D721Med (cell line): ENCODE data around the gene SCAMP5.

Experiments
- DNase-seq: peaks from one replicate; pipeline ENCODE4 v3.0.0; 2011; ENCODE audit warnings: low spot score; ENCODE audit not compliant: insufficient read length
- FAIRE-seq: peaks from 2 replicates; lab custom pipeline; 2011; peaks lifted over from hg19 to GRCh38; lab: Jason Lieb, UNC
- CTCF ChIP-seq: IDR thresholded peaks from 2 replicates; pipeline ENCODE4 v1.5.1; 2012; ENCODE audit warnings: mild to moderate bottlenecking, control low read depth; ENCODE audit not compliant: insufficient read depth; ENCODE audit errors: missing control alignments

Gene SCAMP5

GRCh38 chr15:75059607-75060006 is 64.2 kb downstream of the SCAMP5 start:
- DNase-seq (no peak), FAIRE-seq (no peak)
- TF ChIP-seq CTCF: no peak

- DNase-seq (no peak), FAIRE-seq (no peak)
- TF ChIP-seq CTCF: no peak
Observed at GRCh38 chr15:75061272-75061671, 65.9 kb downstream of the SCAMP5 start.

GRCh38 chr15:75062706-75063105 is 67.3 kb downstream of the SCAMP5 start:
- DNase-seq: no peak
- TF ChIP-seq CTCF: no peak
- FAIRE-seq: no peak

GRCh38 chr15:75063338-75063737 is 68.0 kb downstream of the SCAMP5 start:
- no peak for TF ChIP-seq CTCF
- DNase-seq (no peak), FAIRE-seq (no peak)

- no peak for TF ChIP-seq CTCF
- no peak for DNase-seq
- no peak for FAIRE-seq
Observed at GRCh38 chr15:75063889-75064288, 68.5 kb downstream of the SCAMP5 start.

GRCh38 chr15:75064846-75065245 is 69.5 kb downstream of the SCAMP5 start:
- TF ChIP-seq CTCF: no peak
- no peak for FAIRE-seq

GRCh38 chr15:75065467-75065850 is 70.1 kb downstream of the SCAMP5 start:
- TF ChIP-seq CTCF: no peak
- no peak for FAIRE-seq
- no peak for DNase-seq

More at GRCh38 chr15:75064846-75065245, 69.5 kb downstream of the SCAMP5 start:
- no peak for DNase-seq
